Osteoblast (primary cell): Measurements from ENCODE around the gene RALGDS. TPM values are rescaled to one million over a fixed set of nuclear protein-coding genes. Genes with fewer than 3 reads are reported as not detected.
"Not testable (repeated sequence)": the region's sequence is repeated elsewhere in the genome, so short reads cannot be mapped to it uniquely, and the experiment has no call there.

Experiments used
- DNase-seq: peaks from one replicate; pipeline ENCODE4 v3.0.0; 2011; ENCODE audit warnings: low spot score, mixed read lengths; ENCODE audit not compliant: insufficient read length; ENCODE audit errors: missing footprints
- H2AFZ ChIP-seq: 2 replicates; pipeline ENCODE4 v1.6.0; 2011; ENCODE audit warnings: mild to moderate bottlenecking, low read length
- H3K27ac ChIP-seq: 2 replicates; pipeline ENCODE4 v1.5.1; 2011; ENCODE audit warnings: mild to moderate bottlenecking, low read depth, low read length, moderate library complexity
- H3K27me3 ChIP-seq: 2 replicates; pipeline ENCODE4 v1.6.0; 2012; ENCODE audit warnings: mild to moderate bottlenecking, control low read depth, inconsistent platforms, low read length, moderate library complexity; ENCODE audit not compliant: insufficient read depth
- H3K36me3 ChIP-seq: 2 replicates; pipeline ENCODE4 v1.5.1; 2011; ENCODE audit warnings: mild to moderate bottlenecking, low read length, control low read depth, moderate library complexity; ENCODE audit not compliant: insufficient read depth
- H3K4me1 ChIP-seq: 2 replicates; pipeline ENCODE4 v1.5.1; 2011; ENCODE audit warnings: mild to moderate bottlenecking, low read length, control low read depth, moderate library complexity; ENCODE audit not compliant: insufficient read depth
- H3K4me2 ChIP-seq: 2 replicates; pipeline ENCODE4 v1.6.0; 2011; ENCODE audit warnings: mild to moderate bottlenecking, low read length; ENCODE audit not compliant: insufficient read depth
- H3K4me3 ChIP-seq: fragments of 200-600 bp; sonication (generic); 3 replicates; pipeline ENCODE4 v1.5.1; 2012; ENCODE audit warnings: mild to moderate bottlenecking, low read length, inconsistent platforms; ENCODE audit not compliant: insufficient read depth
- H3K79me2 ChIP-seq: 2 replicates; pipeline ENCODE4 v1.6.0; 2012; ENCODE audit warnings: mild to moderate bottlenecking, low read length, control low read depth, inconsistent platforms; ENCODE audit not compliant: insufficient read depth
- H3K9me3 ChIP-seq: 2 replicates; pipeline ENCODE4 v1.5.1; 2011; ENCODE audit warnings: low read depth, low read length, control low read depth
- H4K20me1 ChIP-seq: 2 replicates; pipeline ENCODE4 v1.6.0; 2012; ENCODE audit warnings: mild to moderate bottlenecking, low read length, control low read depth; ENCODE audit not compliant: insufficient read depth
- CTCF ChIP-seq: IDR thresholded peaks from 2 replicates; pipeline ENCODE4 v1.5.1; 2011; ENCODE audit warnings: mild to moderate bottlenecking, low read depth, low read length, moderate library complexity; ENCODE audit errors: extremely low read depth
- total RNA-seq: library from RNA; depleted of rRNA; stranded (reverse); fragments of >200 nt; gene quantifications from 2 replicates; pipeline ENCODE4 v1.2.3, GENCODE V29; 2012

Gene RALGDS
- total RNA-seq, 1 donor, result 11.2 TPM

- Histone ChIP-seq H4K20me1 (peaks cover 2% of the 10 kb centered on the region), H3K27ac (peak overlapping the region; percentile 46), H2AFZ (no peak overlapping the region), H3K4me1 (peaks cover 29% of the 10 kb centered on the region), H3K79me2 (no peaks in the 10 kb centered on the region), H3K36me3 (no peaks in the 10 kb centered on the region), H3K27me3 (peaks cover 52% of the 10 kb centered on the region), H3K4me2 (peak overlapping the region; percentile 65), H3K4me3 (no peak overlapping the region), H3K9me3 (no peaks in the 10 kb centered on the region)
- no peak for TF ChIP-seq CTCF
- DNase-seq, result peak; percentile 95
Measured at GRCh38 chr9:133075925-133076630, 45.0 kb downstream of the RALGDS start.

- Histone ChIP-seq H2AFZ (no peak overlapping the region), H3K27ac (no peak overlapping the region), H3K4me2 (no peak overlapping the region), H3K9me3 (no peaks in the 10 kb centered on the region), H3K36me3 (no peaks in the 10 kb centered on the region), H3K4me1 (peaks cover 29% of the 10 kb centered on the region), H4K20me1 (peaks cover 2% of the 10 kb centered on the region), H3K79me2 (no peaks in the 10 kb centered on the region), H3K27me3 (peaks cover 33% of the 10 kb centered on the region), H3K4me3 (no peak overlapping the region)
- DNase-seq, result peak; percentile 84
- TF ChIP-seq CTCF, result no peak
Measured at GRCh38 chr9:133074111-133074651, 46.9 kb downstream of the RALGDS start.

- Histone ChIP-seq H3K4me3 (no peak overlapping the region), H4K20me1 (peaks cover 2% of the 10 kb centered on the region), H3K4me2 (no peak overlapping the region), H3K27me3 (peaks cover 25% of the 10 kb centered on the region), H3K79me2 (no peaks in the 10 kb centered on the region), H3K27ac (no peak overlapping the region), H3K4me1 (peaks cover 29% of the 10 kb centered on the region), H2AFZ (no peak overlapping the region), H3K36me3 (no peaks in the 10 kb centered on the region), H3K9me3 (no peaks in the 10 kb centered on the region)
- TF ChIP-seq CTCF, result no peak
- peak; percentile 76 for DNase-seq
Measured at GRCh38 chr9:133073086-133074014, 47.7 kb downstream of the RALGDS start.

- not testable (repeated sequence) for H2AFZ ChIP-seq, H3K36me3 ChIP-seq, H4K20me1 ChIP-seq, H3K79me2 ChIP-seq, H3K4me3 ChIP-seq, H3K4me2 ChIP-seq, DNase-seq, H3K27ac ChIP-seq, H3K9me3 ChIP-seq
- peaks cover 29% of the 10 kb centered on the region for H3K4me1 ChIP-seq
- peaks cover 15% of the 10 kb centered on the region for H3K27me3 ChIP-seq
Measured at GRCh38 chr9:133072210-133072609, 48.8 kb downstream of the RALGDS start.
